Adrenal gland (tissue), 12 donors: ENCODE results near the gene SLC1A7. TPM values are rescaled to one million over a fixed set of nuclear protein-coding genes. Genes with fewer than 3 reads are reported as not detected.

ENCODE experiments used
- DNase-seq, 7 donors: peaks; one replicate each; pipeline ENCODE4 v3.0.0-alpha.2; 2019 to 2020
- H3K27ac ChIP-seq, 5 donors: fragments of 200-600 bp; sonication (generic) in 4 of 5; 1 replicate in 3 of 5; 2 replicates in 2 of 5; pipeline versions ENCODE4 v1.5.1 to v1.8.0; 2016 to 2020; ENCODE audit warnings: mild to moderate bottlenecking in 1 of 5
- H3K27me3 ChIP-seq: fragments of 200-600 bp; 2 replicates; pipeline ENCODE4 v1.8.0; 2021
- H3K36me3 ChIP-seq, 2 donors: fragments of 200-600 bp; replicated peaks in 1 of 2; 1 replicate in 1 of 2; 2 replicates in 1 of 2; pipeline versions ENCODE4 v1.5.1 to v1.8.0; 2018 to 2022
- H3K4me1 ChIP-seq, 2 donors: fragments of 200-600 bp; replicated peaks in 1 of 2; 1 replicate in 1 of 2; 2 replicates in 1 of 2; pipeline versions ENCODE4 v1.5.1 to v1.8.0; 2018 to 2021
- H3K4me3 ChIP-seq, 4 donors: fragments of 200-600 bp; sonication (generic) in 3 of 4; one replicate each; pipeline ENCODE4 v1.5.1; 2016 to 2018
- H3K9me3 ChIP-seq, 3 donors: fragments of 200-600 bp; sonication (generic) in 1 of 3; replicated peaks in 1 of 3; 1 replicate in 2 of 3; 2 replicates in 1 of 3; pipeline versions ENCODE4 v1.5.1 to v1.8.0; 2016 to 2021
- CTCF ChIP-seq, 6 experiments: fragments of 450-650 bp in 4 of 6; fragments of 200-600 bp in 2 of 6; sonication (generic) in 1 of 6; IDR thresholded peaks; 1 replicate in 5 of 6; 2 replicates in 1 of 6; pipeline versions ENCODE4 v1.5.1 to v1.8.0; 2016 to 2021; ENCODE audit warnings: antibody characterized with exemption in 6 of 6, mild to moderate bottlenecking in 2 of 6, moderate library complexity in 1 of 6
- POLR2A ChIP-seq, 2 donors: fragments of 450-650 bp; IDR thresholded peaks; one replicate each; pipeline ENCODE4 v1.6.1; 2017; ENCODE audit warnings: antibody characterized with exemption in 2 of 2, mild to moderate bottlenecking in 2 of 2, moderate library complexity in 1 of 2
- WGBS, 4 donors: extraction: QIAGEN DNeasy Blood & Tissue Kit in 2 of 4; methylation state at CpG; one replicate each; pipeline versions ENCODE4 v1.1.5 to v1.1.7; 2013 to 2017; 5-methylcytosine and 5-hydroxymethylcytosine counted together
- intact Hi-C, 2 donors: fragments of 100-400 bp; cut with DNase I; formaldehyde crosslinking; loops; one replicate each; pipeline versions ENCODE4 v1.14.1 to v1.15.0; 2022 to 2023
- polyA plus RNA-seq, 3 donors: library from polyadenylated mRNA; stranded (reverse); fragments of 200-250 nt in 2 of 3; fragments of 350-450 nt in 1 of 3; fragmentation: Illumina TruSeq in 1 of 3; extraction: RNeasy Lipid Tissue Mini Kit (QIAGEN cat#74804) in 1 of 3; gene quantifications; one replicate each; pipeline ENCODE4 v1.2.3, GENCODE V29; 2013 to 2014
- total RNA-seq, 9 donors: library from RNA; depleted of rRNA in 4 of 9; stranded (reverse); fragments of >200 nt in 4 of 9; fragments of 120-200 nt in 1 of 9; fragmentation: NEBNext Ultra II Directional in 1 of 9; extraction: Animal tissue kit (Norgen Biotek cat#: 25700) in 1 of 9; gene quantifications; one replicate each; pipeline versions ENCODE4 v1.1.0 to v1.2.4, GENCODE V29; 2013 to 2023
- donor health status: healthy with polysubstance abuse.
- donor health status: Bipolar disorder and iron deficiency.
- donor health status: DM: yes; HTN: yes; CAD: no.
- donor health status: DM: no; HTN: no; CAD: no.
- donor health status: DM: no; HTN: no; CAD: no.
- donor health status: DM: yes; HTN: yes; CAD: no.

The SLC1A7 gene
- total and polyA plus RNA-seq, 12 donors, result 0.05 to 1.6 (median 0.17) TPM; not detected in 7

GRCh38 chr1:53075206-53075605 lies 67.2 kb downstream of the SLC1A7 start:
- DNase-seq, result peak in 2 of 7 donors; percentile 3 to 6
- no peaks in the 10 kb centered on the region for H3K36me3 ChIP-seq
- no peak overlapping the region for H3K4me3 ChIP-seq
- intact Hi-C loops, result no loop called here
- H3K9me3 ChIP-seq, result no peaks in the 10 kb centered on the region
- H3K27ac ChIP-seq, result no peak overlapping the region
- H3K4me1 ChIP-seq, result no peaks in the 10 kb centered on the region
- H3K27me3 ChIP-seq, result no peaks in the 10 kb centered on the region
- no peak for TF ChIP-seq POLR2A (IDR thresholded peaks at IDR 0.05)
- no peak for TF ChIP-seq CTCF (IDR thresholded peaks at IDR 0.05)
- WGBS, 4 donors, result 95 to 96% (median 96%) methylated on average over 4 of the region's 4 CpGs

GRCh38 chr1:53074313-53075154 lies 67.9 kb downstream of the SLC1A7 start:
- Histone ChIP-seq H3K27me3 (no peaks in the 10 kb centered on the region), H3K4me3 (no peak overlapping the region), H3K4me1 (no peaks in the 10 kb centered on the region), H3K9me3 (no peaks in the 10 kb centered on the region), H3K36me3 (no peaks in the 10 kb centered on the region), H3K27ac (no peak overlapping the region)
- 75 to 85% (median 79%) methylated on average over 7 to 8 of the region's 8 CpGs for WGBS, 4 donors
- peak in 1 of 7 donors; percentile 3 for DNase-seq
- no peak for TF ChIP-seq POLR2A (IDR thresholded peaks at IDR 0.05)
- no peak for TF ChIP-seq CTCF (IDR thresholded peaks at IDR 0.05)
- intact Hi-C loops, result no loop called here

- no peaks in the 10 kb centered on the region for H3K36me3 ChIP-seq
- H3K27me3 ChIP-seq, result no peaks in the 10 kb centered on the region
- no peaks in the 10 kb centered on the region for H3K4me1 ChIP-seq
- intact Hi-C loops, result no loop called here
- no peak overlapping the region for H3K4me3 ChIP-seq
- DNase-seq, result peak in 2 of 7 donors; percentile 7 to 22
- WGBS, 4 donors, result 71 to 81% (median 75%) methylated on average over 8 to 10 of the region's 10 CpGs
- no peak overlapping the region for H3K27ac ChIP-seq
- no peaks in the 10 kb centered on the region for H3K9me3 ChIP-seq
- no peak for TF ChIP-seq POLR2A (IDR thresholded peaks at IDR 0.05)
- TF ChIP-seq CTCF (IDR thresholded peaks at IDR 0.05), result no peak
These were observed 68.5 kb downstream of the SLC1A7 start for GRCh38 chr1:53073868-53074311.

- no peaks in the 10 kb centered on the region for H3K27me3 ChIP-seq
- intact Hi-C loops, result no loop called here
- no peak overlapping the region for H3K27ac ChIP-seq
- no peak for TF ChIP-seq CTCF (IDR thresholded peaks at IDR 0.05)
- TF ChIP-seq POLR2A (IDR thresholded peaks at IDR 0.05), result no peak
- WGBS, 4 donors, result 92 to 94% (median 94%) methylated on average over 7 of the region's 7 CpGs
- DNase-seq, result peak in 1 of 7 donors; percentile 8
- H3K36me3 ChIP-seq, result no peaks in the 10 kb centered on the region
- no peaks in the 10 kb centered on the region for H3K4me1 ChIP-seq
- H3K9me3 ChIP-seq, result no peaks in the 10 kb centered on the region
- no peak overlapping the region for H3K4me3 ChIP-seq
These were observed 69.2 kb downstream of the SLC1A7 start for GRCh38 chr1:53073287-53073686.
